GM23338 (cell line): ENCODE data around the gene EIF4G3. TPM values are rescaled to one million over a fixed set of nuclear protein-coding genes. Genes with fewer than 3 reads are reported as not detected.

Experiments used
- ATAC-seq: fragments of 200-7000 bp; cut with Tn5 transposase; 3 replicates; pipeline ENCODE4 v1.9.1; 2020
- DNase-seq: peaks from one replicate; pipeline ENCODE4 v3.0.0-alpha.2; 2015; ENCODE audit warnings: low spot score
- H2AFZ ChIP-seq: fragments of 200-600 bp; sonication (generic); 2 replicates; pipeline ENCODE4 v1.8.0; 2016; ENCODE audit warnings: antibody characterized with exemption, mild to moderate bottlenecking, moderate library complexity
- H3F3A ChIP-seq: fragments of 200-600 bp; sonication (generic); replicated peaks from 2 replicates; pipeline ENCODE4 v1.8.0; 2017; ENCODE audit warnings: antibody characterized with exemption, mixed run types, low read depth
- H3K27ac ChIP-seq: fragments of 200-600 bp; sonication (generic); 2 replicates; pipeline ENCODE4 v1.6.1; 2016; ENCODE audit warnings: low read depth
- H3K27me3 ChIP-seq: fragments of 200-600 bp; sonication (generic); 2 replicates; pipeline ENCODE4 v1.8.0; 2016; ENCODE audit warnings: mild to moderate bottlenecking, mixed run types, moderate library complexity; ENCODE audit not compliant: insufficient read depth
- H3K36me3 ChIP-seq: fragments of 200-600 bp; sonication (generic); 2 replicates; pipeline ENCODE4 v1.8.0; 2016; ENCODE audit warnings: mild to moderate bottlenecking; ENCODE audit not compliant: insufficient read depth
- H3K4me1 ChIP-seq: fragments of 200-600 bp; sonication (generic); 2 replicates; pipeline ENCODE4 v1.8.0; 2016; ENCODE audit warnings: mild to moderate bottlenecking, moderate library complexity; ENCODE audit not compliant: insufficient read depth
- H3K4me2 ChIP-seq: fragments of 200-600 bp; sonication (generic); 2 replicates; pipeline ENCODE4 v1.7.1; 2017; ENCODE audit warnings: mixed run types
- H3K4me3 ChIP-seq: fragments of 200-600 bp; sonication (generic); 2 replicates; pipeline ENCODE4 v1.6.1; 2016; ENCODE audit warnings: mixed run types
- H3K79me2 ChIP-seq: fragments of 200-600 bp; sonication (generic); replicated peaks from 2 replicates; pipeline ENCODE4 v1.8.0; 2017; ENCODE audit warnings: mild to moderate bottlenecking; ENCODE audit not compliant: insufficient read depth
- H3K9me2 ChIP-seq: fragments of 200-600 bp; sonication (generic); 2 replicates; pipeline ENCODE4 v1.8.0; 2017; ENCODE audit not compliant: insufficient read depth
- H4K20me1 ChIP-seq: fragments of 200-600 bp; sonication (generic); replicated peaks from 2 replicates; pipeline ENCODE4 v1.8.0; 2017; ENCODE audit warnings: mild to moderate bottlenecking; ENCODE audit not compliant: insufficient read depth
- H3K27ac Mint-ChIP-seq: 2 replicates; pipeline ENCODE4 v1.8.0; 2020; ENCODE audit warnings: inconsistent platforms, mild to moderate bottlenecking, moderate library complexity, mixed read lengths
- H3K27me3 Mint-ChIP-seq: 3 replicates; pipeline ENCODE4 v1.8.0; 2022; ENCODE audit warnings: low read depth, mild to moderate bottlenecking, moderate library complexity, mixed read lengths, inconsistent platforms; ENCODE audit not compliant: insufficient read depth, poor library complexity
- H3K36me3 Mint-ChIP-seq: 3 replicates; pipeline ENCODE4 v1.8.0; 2021; ENCODE audit warnings: low read depth, mild to moderate bottlenecking, inconsistent platforms, moderate library complexity, mixed read lengths
- H3K4me1 Mint-ChIP-seq: 3 replicates; pipeline ENCODE4 v1.8.0; 2020; ENCODE audit warnings: mild to moderate bottlenecking, inconsistent platforms, mixed read lengths
- H3K4me3 Mint-ChIP-seq: 3 replicates; pipeline ENCODE4 v1.8.0; 2021; ENCODE audit warnings: moderate library complexity, mild to moderate bottlenecking, inconsistent platforms, mixed read lengths
- H3K9me3 Mint-ChIP-seq: 3 replicates; pipeline ENCODE4 v1.8.0; 2020; ENCODE audit warnings: moderate library complexity, mild to moderate bottlenecking, inconsistent platforms, mixed read lengths
- CREB1 ChIP-seq: fragments of 250-450 bp; sonication (Bioruptor Pico); IDR thresholded peaks from 2 replicates; pipeline ENCODE4 v1.5.0; 2020; ENCODE audit warnings: low read depth, mild to moderate bottlenecking, moderate library complexity
- EZH2 ChIP-seq: fragments of 200-600 bp; sonication (generic); IDR thresholded peaks from one replicate; pipeline ENCODE4 v1.8.0; 2017; ENCODE audit warnings: antibody characterized with exemption, mild to moderate bottlenecking, low read depth; ENCODE audit not compliant: unreplicated experiment
- EZH2phosphoT487 ChIP-seq: fragments of 200-600 bp; sonication (generic); IDR thresholded peaks from one replicate; pipeline ENCODE4 v1.8.1; 2018; ENCODE audit warnings: antibody characterized with exemption; ENCODE audit not compliant: unreplicated experiment
- JUNB ChIP-seq: IDR thresholded peaks from one replicate; pipeline ENCODE4 v1.6.1; 2016; ENCODE audit warnings: antibody characterized with exemption; ENCODE audit not compliant: unreplicated experiment
- NANOG ChIP-seq: IDR thresholded peaks from 2 replicates; pipeline ENCODE4 v1.6.1; 2016; ENCODE audit warnings: antibody characterized with exemption, borderline replicate concordance
- POLR2AphosphoS5 ChIP-seq: IDR thresholded peaks from 2 replicates; pipeline ENCODE4 v1.6.1; 2016; ENCODE audit warnings: antibody characterized with exemption, low read depth
- STAT1 ChIP-seq: IDR thresholded peaks from one replicate; pipeline ENCODE4 v1.6.1; 2016; ENCODE audit warnings: antibody characterized with exemption; ENCODE audit not compliant: unreplicated experiment
- ZNF114 ChIP-seq: fragments of 250-450 bp; sonication (Bioruptor Pico); IDR thresholded peaks from 2 replicates; pipeline ENCODE4 v1.5.0; 2020; ENCODE audit warnings: mild to moderate bottlenecking, moderate library complexity
- polyA plus RNA-seq: library from polyadenylated mRNA; unstranded; fragments of >200 nt; fragmentation: Nextera tagmentation; extraction: Ambion mirVana; gene quantifications from 2 replicates; pipeline ENCODE4 v1.2.1, GENCODE V29; 2016
- total RNA-seq: library from RNA; depleted of rRNA; stranded (reverse); fragments of >200 nt; shearing (Covaris generic); gene quantifications from 2 replicates; pipeline ENCODE4 v1.2.3, GENCODE V29; 2014
- TF ChIP-seq, protein P1 (sequence below): IDR thresholded peaks from 2 replicates; pipeline ENCODE4 v1.6.1; 2016; ENCODE audit warnings: antibody characterized with exemption
- TF ChIP-seq, protein P2 (sequence below): fragments of 250-450 bp; sonication (Bioruptor Pico); IDR thresholded peaks from 2 replicates; pipeline ENCODE4 v1.5.0; 2020; ENCODE audit warnings: mild to moderate bottlenecking, moderate library complexity
- TF ChIP-seq, protein P3 (sequence below), 2 experiments: fragments of 200-600 bp in 1 of 2; sonication (generic) in 1 of 2; conservative IDR thresholded peaks; 2 replicates each; pipeline versions ENCODE4 v1.5.1 to v1.6.1; 2016 to 2017; ENCODE audit warnings: antibody characterized with exemption in 2 of 2, low read depth in 2 of 2, mild to moderate bottlenecking in 2 of 2, moderate library complexity in 1 of 2
- TF ChIP-seq, protein P4 (sequence below): IDR thresholded peaks from one replicate; pipeline ENCODE4 v1.6.1; 2018; ENCODE audit warnings: antibody characterized with exemption; ENCODE audit not compliant: unreplicated experiment

Gene EIF4G3
- total and polyA plus RNA-seq, 2 experiments from 2014 or later = 37.9 to 68.1 TPM

DNA sequence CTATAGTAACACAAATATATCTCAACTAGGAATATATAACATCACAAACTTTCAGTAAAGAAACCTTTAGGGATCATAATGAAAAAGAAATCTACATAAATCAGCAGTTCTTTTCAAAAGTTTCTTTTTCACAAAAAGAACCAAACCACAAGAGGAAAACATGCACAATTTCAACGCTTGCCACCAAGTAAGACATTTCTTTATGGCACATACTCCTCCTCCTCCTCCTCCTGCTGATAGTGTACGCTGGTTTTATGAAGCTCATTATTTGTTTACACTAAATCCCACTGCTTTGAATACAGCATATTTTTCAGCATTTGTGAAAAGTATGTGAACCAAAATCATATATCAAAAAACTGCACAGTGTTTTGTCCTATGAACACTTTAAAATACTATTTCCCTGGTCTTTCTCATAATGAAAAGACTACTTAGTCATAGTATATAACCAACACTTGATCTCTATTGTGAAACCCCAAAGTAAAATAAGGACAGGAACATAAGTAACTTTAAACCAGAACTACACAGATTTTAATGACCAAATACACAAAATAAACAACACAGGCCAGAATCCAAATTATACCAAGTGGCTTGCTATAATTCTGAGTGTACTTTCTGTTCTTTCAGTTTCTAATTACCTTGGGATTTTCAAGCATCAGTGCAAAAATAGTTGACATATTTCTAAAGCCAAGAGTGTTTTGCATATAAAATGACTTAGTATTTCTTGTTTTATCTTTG is 184.2 kb downstream of the EIF4G3 start:
- no peak for DNase-seq
- no peaks in the 10 kb centered on the region for H3K9me3 Mint-ChIP-seq
- Histone ChIP-seq H3K4me3 (no peak overlapping the region), H3K79me2 (peaks cover 15% of the 10 kb centered on the region), H4K20me1 (peaks cover 10% of the 10 kb centered on the region), H3K27ac (no peak overlapping the region), H3K36me3 (no peaks in the 10 kb centered on the region), H3K4me1 (peaks cover 14% of the 10 kb centered on the region; the same call in 1 of the 2 replicates), H2AFZ (no peak overlapping the region), H3K27me3 (no peaks in the 10 kb centered on the region), H3K9me2 (no peaks in the 10 kb centered on the region), H3K4me2 (peak overlapping the region; percentile 13; the same call in 1 of the 2 replicates), H3F3A (no peaks in the 10 kb centered on the region)
- ATAC-seq = no peak
- H3K4me1 Mint-ChIP-seq = peaks cover 20% of the 10 kb centered on the region
- no peak overlapping the region for H3K4me3 Mint-ChIP-seq
- TF ChIP-seq EZH2 (no peak), JUNB (no peak), POLR2AphosphoS5 (no peak), NANOG (no peak), EZH2phosphoT487 (no peak), CREB1 (CRISPR knock-in tag) (no peak), ZNF114 (CRISPR knock-in tag) (no peak), STAT1 (no peak)
- TF ChIP-seq, protein P1, sequence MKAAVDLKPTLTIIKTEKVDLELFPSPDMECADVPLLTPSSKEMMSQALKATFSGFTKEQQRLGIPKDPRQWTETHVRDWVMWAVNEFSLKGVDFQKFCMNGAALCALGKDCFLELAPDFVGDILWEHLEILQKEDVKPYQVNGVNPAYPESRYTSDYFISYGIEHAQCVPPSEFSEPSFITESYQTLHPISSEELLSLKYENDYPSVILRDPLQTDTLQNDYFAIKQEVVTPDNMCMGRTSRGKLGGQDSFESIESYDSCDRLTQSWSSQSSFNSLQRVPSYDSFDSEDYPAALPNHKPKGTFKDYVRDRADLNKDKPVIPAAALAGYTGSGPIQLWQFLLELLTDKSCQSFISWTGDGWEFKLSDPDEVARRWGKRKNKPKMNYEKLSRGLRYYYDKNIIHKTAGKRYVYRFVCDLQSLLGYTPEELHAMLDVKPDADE = no peak
- TF ChIP-seq, protein P2, sequence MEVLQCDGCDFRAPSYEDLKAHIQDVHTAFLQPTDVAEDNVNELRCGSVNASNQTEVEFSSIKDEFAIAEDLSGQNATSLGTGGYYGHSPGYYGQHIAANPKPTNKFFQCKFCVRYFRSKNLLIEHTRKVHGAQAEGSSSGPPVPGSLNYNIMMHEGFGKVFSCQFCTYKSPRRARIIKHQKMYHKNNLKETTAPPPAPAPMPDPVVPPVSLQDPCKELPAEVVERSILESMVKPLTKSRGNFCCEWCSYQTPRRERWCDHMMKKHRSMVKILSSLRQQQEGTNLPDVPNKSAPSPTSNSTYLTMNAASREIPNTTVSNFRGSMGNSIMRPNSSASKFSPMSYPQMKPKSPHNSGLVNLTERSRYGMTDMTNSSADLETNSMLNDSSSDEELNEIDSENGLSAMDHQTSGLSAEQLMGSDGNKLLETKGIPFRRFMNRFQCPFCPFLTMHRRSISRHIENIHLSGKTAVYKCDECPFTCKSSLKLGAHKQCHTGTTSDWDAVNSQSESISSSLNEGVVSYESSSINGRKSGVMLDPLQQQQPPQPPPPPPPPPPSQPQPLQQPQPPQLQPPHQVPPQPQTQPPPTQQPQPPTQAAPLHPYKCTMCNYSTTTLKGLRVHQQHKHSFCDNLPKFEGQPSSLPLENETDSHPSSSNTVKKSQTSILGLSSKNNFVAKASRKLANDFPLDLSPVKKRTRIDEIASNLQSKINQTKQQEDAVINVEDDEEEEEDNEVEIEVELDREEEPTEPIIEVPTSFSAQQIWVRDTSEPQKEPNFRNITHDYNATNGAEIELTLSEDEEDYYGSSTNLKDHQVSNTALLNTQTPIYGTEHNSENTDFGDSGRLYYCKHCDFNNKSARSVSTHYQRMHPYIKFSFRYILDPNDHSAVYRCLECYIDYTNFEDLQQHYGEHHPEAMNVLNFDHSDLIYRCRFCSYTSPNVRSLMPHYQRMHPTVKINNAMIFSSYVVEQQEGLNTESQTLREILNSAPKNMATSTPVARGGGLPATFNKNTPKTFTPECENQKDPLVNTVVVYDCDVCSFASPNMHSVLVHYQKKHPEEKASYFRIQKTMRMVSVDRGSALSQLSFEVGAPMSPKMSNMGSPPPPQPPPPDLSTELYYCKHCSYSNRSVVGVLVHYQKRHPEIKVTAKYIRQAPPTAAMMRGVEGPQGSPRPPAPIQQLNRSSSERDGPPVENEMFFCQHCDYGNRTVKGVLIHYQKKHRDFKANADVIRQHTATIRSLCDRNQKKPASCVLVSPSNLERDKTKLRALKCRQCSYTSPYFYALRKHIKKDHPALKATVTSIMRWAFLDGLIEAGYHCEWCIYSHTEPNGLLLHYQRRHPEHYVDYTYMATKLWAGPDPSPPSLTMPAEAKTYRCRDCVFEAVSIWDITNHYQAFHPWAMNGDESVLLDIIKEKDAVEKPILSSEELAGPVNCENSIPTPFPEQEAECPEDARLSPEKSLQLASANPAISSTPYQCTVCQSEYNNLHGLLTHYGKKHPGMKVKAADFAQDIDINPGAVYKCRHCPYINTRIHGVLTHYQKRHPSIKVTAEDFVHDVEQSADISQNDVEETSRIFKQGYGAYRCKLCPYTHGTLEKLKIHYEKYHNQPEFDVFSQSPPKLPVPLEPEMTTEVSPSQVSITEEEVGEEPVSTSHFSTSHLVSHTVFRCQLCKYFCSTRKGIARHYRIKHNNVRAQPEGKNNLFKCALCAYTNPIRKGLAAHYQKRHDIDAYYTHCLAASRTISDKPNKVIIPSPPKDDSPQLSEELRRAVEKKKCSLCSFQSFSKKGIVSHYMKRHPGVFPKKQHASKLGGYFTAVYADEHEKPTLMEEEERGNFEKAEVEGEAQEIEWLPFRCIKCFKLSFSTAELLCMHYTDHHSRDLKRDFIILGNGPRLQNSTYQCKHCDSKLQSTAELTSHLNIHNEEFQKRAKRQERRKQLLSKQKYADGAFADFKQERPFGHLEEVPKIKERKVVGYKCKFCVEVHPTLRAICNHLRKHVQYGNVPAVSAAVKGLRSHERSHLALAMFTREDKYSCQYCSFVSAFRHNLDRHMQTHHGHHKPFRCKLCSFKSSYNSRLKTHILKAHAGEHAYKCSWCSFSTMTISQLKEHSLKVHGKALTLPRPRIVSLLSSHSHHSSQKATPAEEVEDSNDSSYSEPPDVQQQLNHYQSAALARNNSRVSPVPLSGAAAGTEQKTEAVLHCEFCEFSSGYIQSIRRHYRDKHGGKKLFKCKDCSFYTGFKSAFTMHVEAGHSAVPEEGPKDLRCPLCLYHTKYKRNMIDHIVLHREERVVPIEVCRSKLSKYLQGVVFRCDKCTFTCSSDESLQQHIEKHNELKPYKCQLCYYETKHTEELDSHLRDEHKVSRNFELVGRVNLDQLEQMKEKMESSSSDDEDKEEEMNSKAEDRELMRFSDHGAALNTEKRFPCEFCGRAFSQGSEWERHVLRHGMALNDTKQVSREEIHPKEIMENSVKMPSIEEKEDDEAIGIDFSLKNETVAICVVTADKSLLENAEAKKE (CRISPR knock-in tag) = no peak
- TF ChIP-seq, protein P3, sequence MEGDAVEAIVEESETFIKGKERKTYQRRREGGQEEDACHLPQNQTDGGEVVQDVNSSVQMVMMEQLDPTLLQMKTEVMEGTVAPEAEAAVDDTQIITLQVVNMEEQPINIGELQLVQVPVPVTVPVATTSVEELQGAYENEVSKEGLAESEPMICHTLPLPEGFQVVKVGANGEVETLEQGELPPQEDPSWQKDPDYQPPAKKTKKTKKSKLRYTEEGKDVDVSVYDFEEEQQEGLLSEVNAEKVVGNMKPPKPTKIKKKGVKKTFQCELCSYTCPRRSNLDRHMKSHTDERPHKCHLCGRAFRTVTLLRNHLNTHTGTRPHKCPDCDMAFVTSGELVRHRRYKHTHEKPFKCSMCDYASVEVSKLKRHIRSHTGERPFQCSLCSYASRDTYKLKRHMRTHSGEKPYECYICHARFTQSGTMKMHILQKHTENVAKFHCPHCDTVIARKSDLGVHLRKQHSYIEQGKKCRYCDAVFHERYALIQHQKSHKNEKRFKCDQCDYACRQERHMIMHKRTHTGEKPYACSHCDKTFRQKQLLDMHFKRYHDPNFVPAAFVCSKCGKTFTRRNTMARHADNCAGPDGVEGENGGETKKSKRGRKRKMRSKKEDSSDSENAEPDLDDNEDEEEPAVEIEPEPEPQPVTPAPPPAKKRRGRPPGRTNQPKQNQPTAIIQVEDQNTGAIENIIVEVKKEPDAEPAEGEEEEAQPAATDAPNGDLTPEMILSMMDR (conservative IDR thresholded peaks at IDR 0.05; ENCODE audit: low read depth in 2 of 2) = no peak
- TF ChIP-seq, protein P4, sequence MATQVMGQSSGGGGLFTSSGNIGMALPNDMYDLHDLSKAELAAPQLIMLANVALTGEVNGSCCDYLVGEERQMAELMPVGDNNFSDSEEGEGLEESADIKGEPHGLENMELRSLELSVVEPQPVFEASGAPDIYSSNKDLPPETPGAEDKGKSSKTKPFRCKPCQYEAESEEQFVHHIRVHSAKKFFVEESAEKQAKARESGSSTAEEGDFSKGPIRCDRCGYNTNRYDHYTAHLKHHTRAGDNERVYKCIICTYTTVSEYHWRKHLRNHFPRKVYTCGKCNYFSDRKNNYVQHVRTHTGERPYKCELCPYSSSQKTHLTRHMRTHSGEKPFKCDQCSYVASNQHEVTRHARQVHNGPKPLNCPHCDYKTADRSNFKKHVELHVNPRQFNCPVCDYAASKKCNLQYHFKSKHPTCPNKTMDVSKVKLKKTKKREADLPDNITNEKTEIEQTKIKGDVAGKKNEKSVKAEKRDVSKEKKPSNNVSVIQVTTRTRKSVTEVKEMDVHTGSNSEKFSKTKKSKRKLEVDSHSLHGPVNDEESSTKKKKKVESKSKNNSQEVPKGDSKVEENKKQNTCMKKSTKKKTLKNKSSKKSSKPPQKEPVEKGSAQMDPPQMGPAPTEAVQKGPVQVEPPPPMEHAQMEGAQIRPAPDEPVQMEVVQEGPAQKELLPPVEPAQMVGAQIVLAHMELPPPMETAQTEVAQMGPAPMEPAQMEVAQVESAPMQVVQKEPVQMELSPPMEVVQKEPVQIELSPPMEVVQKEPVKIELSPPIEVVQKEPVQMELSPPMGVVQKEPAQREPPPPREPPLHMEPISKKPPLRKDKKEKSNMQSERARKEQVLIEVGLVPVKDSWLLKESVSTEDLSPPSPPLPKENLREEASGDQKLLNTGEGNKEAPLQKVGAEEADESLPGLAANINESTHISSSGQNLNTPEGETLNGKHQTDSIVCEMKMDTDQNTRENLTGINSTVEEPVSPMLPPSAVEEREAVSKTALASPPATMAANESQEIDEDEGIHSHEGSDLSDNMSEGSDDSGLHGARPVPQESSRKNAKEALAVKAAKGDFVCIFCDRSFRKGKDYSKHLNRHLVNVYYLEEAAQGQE = no peak
- H3K36me3 Mint-ChIP-seq = no peaks in the 10 kb centered on the region
- peaks cover 7% of the 10 kb centered on the region for H3K27me3 Mint-ChIP-seq
- H3K27ac Mint-ChIP-seq = no peak overlapping the region; the same call in 1 of the 2 replicates
